Midbrain (tissue), 1 donor: ENCODE results near the gene ZNF280D.

ENCODE experiments used
- DNase-seq: peaks from one replicate; lab custom pipeline; 2025; lab: John Stamatoyannopoulos, UW

The ZNF280D gene

DNA sequence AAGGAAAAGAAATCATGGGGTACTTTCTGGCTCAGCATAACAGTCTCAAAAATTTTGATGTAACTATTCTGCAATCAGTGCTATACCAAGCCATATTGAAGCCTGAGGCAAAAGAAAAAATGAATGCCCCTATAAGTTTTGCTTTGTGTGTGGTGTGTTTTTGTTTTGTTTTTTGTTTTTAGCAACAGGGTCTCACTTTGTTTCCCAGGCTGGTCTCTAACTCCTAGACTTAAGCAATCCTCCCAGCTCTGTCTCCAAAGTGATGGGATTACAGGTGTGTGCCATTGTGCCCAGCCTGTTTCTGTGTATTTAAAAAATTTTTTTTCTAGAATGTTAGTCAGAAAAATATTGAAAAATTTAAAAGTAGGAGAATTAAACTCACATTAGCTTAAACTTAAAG, 93.2 kb downstream of the ZNF280D start:
- DNase-seq = no peak

DNA sequence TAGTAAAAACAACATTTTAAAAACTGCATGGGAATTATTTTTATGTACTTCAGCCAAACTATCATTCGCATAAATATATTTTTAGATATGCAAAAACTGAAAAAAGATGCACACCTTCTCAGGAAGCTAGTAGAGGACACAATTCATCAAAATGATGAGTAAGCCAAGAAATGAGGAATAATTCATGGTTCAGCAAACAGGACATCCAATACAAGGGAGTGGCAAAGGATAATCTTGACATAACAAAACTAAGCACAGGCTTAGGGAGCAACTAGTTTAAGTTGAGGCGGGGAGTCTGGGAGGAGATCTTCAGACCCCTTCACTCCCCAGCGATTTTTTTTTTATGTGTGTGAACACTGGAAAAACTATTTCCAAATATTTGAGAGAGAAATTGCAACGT, 93.7 kb downstream of the ZNF280D start:
- DNase-seq = no peak

DNA sequence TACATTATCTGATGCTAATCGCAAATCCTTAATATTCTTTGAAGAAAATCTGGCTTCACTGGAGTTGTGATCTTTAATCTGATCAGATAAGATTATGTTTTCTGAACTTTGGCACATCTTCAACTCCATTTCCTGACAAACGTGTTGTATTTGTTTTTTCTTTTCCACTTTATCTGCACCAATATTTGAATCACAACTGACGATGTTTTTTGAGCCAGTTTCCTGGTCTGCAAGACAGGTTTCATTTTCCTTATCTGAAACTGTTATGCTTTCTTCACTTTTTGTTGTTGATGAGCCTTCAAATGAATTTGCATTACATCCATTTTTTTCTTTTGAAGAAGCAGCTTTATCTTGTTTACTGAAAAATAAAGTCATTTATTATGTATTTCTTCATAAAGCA, 101.5 kb downstream of the ZNF280D start:
- DNase-seq = no peak

DNA sequence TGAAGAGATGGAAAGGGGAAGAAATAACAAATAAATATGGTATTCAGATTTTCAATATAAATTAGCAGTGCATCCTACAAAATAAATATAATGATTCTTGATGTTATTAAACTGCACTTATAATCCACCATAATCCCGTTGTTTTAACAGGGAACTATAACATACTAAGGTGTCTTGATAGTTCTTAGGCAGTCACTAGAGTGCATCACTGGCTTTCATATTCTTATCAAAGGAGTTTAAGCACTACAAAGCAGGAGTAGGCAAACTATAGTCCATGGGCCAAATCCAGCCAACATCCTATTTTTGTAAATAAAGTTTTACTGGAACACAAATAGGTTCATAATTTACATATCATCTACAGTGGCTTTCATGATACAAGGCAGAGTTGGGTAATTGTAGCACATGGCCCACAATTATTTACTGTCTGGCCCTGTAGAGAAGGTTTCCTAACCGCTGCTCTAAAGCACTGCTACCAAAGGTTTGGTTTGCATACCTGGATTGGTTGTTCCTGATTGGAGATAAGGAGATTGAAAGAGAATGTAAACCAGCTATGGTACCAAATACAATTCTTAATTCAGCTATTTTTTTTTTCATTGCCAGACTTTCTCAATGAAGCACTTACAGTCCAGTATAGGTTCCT, 104.3 kb downstream of the ZNF280D start:
- DNase-seq = no peak

DNA sequence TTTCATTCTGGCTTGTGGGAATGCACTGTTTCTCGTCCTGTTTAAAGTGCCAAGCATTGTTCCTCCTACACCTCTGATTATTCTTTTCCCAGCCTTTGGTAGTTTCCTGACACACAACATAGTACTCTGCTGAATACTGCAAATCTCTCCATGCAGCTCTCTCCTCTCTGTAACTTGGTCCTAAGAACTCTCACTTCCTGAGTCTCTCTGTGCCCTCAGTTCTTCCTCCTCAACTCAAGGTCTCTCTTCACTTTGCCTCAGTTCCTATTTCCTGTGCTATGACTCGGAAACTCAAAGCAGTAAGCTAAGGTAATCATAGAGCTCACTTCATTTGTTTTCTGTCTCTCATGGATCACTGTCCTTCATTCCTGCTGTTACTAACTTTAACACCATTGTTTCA, 113.4 kb downstream of the ZNF280D start:
- DNase-seq = no peak

DNA sequence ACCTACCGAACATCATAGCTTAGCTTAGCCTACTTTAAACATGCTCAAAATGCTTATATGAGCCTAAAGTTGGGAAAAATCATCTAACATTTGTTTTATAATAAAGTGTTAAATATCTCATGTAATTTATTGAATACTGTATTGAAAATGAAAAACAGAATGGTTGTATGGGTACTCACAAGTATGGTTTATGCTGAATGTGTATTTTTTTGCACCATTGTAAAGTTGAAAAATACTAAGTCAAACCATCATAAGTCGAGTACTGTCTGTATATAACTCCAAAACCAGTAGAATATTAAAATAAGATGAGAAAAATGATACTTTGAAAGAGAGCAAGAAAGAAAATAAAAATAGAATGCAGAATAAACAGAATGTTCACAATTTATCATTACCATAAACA, 115.7 kb downstream of the ZNF280D start:
- DNase-seq = no peak

DNA sequence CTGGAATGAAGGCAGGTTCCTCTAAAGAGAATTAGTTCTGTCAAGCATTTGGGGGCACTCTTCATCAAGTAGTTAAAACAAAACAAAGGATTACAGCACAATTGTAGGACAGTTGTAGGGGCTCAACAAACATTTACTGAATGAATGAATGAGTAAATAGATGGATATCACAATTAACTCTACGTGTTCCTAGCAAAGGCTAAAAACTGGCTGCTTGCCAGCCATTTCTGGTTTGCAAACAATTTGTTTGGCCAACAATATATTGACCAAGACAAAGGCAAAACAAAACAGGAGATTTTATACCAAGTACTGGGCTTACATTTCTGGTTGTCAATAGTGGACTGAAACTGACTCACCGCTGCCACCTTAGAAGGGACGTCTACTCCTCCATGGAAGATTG, 116.8 kb downstream of the ZNF280D start:
- no peak for DNase-seq

DNA sequence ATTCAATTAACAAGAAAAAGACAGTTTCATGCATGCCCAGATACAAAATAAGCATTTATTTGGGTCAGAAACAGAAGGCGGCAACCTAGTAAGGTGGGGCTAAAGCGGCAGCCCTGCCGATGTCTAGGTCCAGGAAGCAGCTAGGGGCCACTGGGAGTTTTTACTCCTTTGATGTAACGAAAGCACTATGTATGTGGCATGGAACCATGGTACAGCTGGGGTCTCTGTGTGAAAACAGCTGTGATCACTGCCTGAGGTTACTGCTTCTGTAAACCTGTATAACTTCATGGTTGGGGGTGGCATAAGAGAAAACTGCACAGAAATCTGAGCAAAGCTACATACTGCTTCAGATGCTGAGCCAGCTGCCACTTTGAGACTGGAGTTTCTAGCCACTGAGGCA, 119.5 kb downstream of the ZNF280D start:
- DNase-seq = no peak

DNA sequence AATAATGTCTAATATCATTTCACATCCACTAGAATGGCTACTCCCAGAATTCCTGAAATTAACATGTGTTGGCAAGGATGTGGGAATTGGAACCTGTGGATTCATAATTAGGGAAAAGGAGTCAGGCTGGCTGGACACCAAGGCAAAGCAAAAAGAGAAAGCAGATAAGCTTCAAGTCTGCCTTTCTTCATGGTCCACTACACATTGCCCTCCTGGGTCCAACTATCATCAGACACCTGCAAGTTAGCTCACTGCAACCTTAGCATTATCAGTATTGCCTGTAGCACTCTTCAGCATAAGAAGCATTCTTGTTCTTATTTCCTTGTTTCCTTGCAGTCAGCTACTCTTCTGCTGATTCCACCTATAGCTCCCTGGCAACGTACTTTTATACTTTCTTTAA, 124.3 kb downstream of the ZNF280D start:
- no peak for DNase-seq

DNA sequence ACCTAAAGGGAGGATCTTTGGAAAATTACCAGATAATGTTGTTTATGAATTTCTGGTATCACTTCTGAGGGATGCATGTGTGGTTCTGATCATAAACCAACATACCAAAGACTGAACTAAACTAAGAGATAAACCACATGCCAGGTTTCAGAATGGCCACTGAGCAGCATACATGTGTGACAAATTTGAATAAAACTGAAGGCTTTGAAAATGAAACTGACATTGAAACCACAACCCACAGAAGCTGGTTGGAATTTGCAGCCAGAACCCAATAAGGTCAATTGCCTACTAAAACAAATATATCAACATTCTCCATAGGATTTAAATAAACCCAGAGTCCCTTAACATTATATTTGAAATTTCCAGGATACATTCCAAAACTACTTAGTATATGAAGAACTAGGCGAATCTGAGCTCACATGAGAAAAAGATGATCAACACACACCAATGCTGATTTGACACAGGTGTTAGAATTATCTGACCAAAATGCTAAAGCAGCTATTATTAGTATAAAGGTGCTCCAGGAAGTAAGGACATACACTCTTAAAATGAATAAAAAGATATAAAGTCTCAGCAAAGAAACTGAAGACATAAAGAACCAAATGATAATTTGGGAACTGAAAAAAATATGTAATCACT, 125.0 kb downstream of the ZNF280D start:
- no peak for DNase-seq

DNA sequence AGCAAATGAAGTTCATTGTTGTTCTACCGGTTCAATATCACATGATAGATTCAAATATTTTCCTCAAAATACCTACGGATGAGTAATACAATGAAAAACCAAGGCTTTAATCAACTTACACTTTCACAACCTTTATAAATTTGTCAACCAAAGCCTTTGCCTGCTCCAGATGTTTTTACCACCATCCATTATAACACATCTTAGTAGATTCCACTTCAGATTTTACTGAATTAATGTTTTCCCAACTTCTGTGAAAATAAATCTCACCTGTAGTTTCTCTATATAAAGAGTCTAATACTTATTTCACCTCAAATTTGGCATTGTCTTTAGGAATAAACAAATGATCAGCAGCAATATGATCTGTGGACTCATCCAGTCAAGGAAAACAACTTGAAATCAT, 131.1 kb downstream of the ZNF280D start:
- DNase-seq = no peak

DNA sequence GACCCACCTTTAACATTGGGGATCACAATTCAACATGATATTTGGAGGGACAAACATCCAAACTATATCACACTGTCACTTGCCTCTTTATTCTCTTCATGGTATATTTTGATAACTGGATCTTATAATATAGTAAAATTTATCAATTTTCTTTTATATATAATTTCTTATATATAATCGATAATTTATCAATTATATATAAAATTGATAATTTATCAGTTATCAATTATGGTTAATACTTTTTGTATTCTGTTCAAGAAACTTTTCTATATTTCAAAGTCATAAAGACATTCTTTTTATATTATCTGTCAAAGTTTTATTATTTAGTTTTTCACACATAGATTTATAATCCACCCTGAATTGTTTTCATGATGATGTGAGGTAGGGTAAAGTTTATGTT, 132.9 kb downstream of the ZNF280D start:
- no peak for DNase-seq

DNA sequence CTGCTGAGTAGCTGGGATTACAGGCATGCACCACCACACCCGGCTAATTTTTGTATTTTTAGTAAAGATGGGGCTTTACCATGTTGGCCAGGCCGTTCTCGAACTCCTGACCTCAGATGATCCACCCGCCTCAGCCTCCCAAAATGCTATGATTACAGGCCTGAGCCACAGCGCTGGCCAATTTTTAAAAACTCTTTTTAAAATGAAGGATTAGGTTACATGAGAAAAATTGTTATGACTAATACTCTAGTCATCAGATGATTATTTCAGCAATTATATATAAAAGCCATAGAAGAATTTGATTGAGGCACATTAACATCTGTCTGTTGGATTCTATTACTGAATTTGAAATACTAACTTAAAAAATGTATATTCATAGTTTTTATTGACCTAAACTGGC, 134.3 kb downstream of the ZNF280D start:
- DNase-seq = no peak

DNA sequence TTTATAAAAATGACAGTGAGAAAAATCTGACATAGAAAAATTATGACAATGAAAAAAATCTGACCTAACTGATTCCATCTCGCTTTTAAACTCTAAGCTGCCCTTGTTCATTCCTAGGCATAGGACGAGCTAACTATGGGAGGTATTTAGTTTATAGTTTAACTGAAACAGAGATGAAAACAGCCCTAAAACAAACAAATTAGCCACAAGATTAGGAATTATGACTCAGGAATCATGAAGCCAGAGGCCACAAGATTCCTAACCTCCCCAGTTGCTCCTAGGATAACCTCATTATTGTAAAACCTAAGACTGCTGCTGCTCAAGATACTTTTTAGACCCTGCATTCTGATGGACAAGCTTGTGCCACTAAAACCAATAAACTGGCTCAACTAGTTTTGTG, 145.6 kb downstream of the ZNF280D start:
- DNase-seq = no peak

DNA sequence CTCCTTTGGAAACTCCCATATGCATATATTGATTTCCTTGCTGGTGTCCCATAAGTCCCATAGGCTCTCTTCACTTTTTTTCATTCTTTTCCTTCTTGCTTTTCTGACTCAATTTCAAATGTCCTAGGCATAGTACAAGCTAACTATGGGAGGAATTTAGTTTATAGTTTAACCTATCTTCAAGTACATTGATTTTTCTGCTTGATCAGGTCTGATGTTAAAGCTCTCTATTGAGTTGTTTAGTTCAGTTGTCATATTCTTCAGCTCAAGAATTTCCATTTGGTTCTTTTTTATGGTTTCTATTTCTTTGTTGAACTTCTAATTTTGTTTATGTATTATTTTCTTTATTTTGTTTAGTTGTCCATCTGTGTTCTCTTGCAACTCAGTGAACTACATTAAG, 147.1 kb downstream of the ZNF280D start:
- no peak for DNase-seq

DNA sequence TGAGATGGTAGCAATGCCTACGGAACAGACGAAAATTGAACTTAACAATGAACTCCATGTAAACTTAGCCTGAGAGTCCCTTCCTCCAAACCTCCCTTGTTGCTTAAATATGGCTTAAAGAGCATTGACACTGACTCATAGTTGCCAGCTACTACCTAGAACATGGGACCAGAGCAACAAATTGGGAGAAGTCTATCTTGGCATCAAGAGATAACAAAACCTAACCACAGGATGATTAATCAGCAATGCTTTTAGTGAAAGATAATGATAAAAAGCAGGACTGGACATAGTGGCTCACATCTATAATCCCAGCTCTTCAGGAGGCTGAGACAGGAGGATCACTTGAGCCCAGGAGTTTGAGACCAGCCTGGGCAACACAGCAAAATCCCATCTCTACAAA, 150.5 kb downstream of the ZNF280D start:
- no peak for DNase-seq
